Measurements from ENCODE around the gene PLD3.

DNA sequence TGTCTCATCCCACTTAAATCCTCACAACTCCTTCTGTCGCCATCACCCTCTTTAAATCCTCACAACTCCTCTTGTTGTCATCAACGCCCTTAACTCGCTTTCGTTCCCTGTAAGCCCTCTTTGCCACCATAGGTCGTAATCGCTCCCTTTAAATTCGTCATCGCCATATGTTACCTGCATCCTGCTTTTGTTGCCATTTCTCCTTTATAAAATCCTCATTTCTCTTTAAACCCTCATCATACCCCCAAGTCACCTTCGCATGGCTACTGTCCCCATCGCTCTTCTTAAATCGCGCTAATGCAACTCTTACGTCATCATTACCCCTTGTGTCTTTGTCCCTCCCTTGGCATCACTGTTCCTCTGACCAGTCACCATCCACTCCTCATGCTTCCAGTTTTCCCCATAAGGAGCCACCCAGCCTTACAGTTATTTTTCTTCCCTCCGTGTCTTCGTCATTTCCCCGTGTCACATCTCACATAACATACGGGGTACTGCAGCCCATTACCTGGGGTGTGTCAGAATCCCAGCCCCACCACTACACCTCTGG is 539 bp downstream of the PLD3 start:
- TF ChIP-seq, protein P1, sequence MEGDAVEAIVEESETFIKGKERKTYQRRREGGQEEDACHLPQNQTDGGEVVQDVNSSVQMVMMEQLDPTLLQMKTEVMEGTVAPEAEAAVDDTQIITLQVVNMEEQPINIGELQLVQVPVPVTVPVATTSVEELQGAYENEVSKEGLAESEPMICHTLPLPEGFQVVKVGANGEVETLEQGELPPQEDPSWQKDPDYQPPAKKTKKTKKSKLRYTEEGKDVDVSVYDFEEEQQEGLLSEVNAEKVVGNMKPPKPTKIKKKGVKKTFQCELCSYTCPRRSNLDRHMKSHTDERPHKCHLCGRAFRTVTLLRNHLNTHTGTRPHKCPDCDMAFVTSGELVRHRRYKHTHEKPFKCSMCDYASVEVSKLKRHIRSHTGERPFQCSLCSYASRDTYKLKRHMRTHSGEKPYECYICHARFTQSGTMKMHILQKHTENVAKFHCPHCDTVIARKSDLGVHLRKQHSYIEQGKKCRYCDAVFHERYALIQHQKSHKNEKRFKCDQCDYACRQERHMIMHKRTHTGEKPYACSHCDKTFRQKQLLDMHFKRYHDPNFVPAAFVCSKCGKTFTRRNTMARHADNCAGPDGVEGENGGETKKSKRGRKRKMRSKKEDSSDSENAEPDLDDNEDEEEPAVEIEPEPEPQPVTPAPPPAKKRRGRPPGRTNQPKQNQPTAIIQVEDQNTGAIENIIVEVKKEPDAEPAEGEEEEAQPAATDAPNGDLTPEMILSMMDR (IDR thresholded peaks at IDR 0.05; ENCODE audit: low read depth, low read length, poor library complexity, severe bottlenecking) = no peak
- no peak for TF ChIP-seq EZH2phosphoT487 (IDR thresholded peaks at IDR 0.05; ENCODE audit: borderline replicate concordance, low read length)
